Measurements from ENCODE around the gene CCDC3. TPM values are rescaled to one million over a fixed set of nuclear protein-coding genes. Genes with fewer than 3 reads are reported as not detected.

Gene CCDC3
- total and polyA plus RNA-seq, 2 of the 8 experiments (the other 6 are each of a cell fraction or from before 2014, with no cell fraction given), result 3.4 to 3.7 TPM

DNA sequence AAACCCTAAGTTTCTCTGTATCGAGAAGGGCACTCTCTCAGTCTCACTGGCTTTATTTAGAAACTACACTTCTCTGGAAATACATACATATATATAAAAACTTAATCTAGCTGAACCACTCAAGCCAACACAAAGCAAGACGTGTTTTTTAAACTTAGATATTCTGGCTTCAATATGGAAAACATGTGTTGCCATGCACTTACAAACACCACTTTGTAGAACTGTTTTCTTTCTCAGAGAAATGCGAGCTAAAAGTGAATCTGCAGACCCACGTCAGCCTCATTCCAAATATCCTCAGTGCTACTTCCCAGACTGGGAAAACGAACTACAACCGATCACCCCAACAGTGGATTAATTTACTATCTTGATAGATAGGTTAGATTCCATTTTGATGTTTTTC, 1.7 kb downstream of the CCDC3 start (continued):
- TF ChIP-seq, protein P1, sequence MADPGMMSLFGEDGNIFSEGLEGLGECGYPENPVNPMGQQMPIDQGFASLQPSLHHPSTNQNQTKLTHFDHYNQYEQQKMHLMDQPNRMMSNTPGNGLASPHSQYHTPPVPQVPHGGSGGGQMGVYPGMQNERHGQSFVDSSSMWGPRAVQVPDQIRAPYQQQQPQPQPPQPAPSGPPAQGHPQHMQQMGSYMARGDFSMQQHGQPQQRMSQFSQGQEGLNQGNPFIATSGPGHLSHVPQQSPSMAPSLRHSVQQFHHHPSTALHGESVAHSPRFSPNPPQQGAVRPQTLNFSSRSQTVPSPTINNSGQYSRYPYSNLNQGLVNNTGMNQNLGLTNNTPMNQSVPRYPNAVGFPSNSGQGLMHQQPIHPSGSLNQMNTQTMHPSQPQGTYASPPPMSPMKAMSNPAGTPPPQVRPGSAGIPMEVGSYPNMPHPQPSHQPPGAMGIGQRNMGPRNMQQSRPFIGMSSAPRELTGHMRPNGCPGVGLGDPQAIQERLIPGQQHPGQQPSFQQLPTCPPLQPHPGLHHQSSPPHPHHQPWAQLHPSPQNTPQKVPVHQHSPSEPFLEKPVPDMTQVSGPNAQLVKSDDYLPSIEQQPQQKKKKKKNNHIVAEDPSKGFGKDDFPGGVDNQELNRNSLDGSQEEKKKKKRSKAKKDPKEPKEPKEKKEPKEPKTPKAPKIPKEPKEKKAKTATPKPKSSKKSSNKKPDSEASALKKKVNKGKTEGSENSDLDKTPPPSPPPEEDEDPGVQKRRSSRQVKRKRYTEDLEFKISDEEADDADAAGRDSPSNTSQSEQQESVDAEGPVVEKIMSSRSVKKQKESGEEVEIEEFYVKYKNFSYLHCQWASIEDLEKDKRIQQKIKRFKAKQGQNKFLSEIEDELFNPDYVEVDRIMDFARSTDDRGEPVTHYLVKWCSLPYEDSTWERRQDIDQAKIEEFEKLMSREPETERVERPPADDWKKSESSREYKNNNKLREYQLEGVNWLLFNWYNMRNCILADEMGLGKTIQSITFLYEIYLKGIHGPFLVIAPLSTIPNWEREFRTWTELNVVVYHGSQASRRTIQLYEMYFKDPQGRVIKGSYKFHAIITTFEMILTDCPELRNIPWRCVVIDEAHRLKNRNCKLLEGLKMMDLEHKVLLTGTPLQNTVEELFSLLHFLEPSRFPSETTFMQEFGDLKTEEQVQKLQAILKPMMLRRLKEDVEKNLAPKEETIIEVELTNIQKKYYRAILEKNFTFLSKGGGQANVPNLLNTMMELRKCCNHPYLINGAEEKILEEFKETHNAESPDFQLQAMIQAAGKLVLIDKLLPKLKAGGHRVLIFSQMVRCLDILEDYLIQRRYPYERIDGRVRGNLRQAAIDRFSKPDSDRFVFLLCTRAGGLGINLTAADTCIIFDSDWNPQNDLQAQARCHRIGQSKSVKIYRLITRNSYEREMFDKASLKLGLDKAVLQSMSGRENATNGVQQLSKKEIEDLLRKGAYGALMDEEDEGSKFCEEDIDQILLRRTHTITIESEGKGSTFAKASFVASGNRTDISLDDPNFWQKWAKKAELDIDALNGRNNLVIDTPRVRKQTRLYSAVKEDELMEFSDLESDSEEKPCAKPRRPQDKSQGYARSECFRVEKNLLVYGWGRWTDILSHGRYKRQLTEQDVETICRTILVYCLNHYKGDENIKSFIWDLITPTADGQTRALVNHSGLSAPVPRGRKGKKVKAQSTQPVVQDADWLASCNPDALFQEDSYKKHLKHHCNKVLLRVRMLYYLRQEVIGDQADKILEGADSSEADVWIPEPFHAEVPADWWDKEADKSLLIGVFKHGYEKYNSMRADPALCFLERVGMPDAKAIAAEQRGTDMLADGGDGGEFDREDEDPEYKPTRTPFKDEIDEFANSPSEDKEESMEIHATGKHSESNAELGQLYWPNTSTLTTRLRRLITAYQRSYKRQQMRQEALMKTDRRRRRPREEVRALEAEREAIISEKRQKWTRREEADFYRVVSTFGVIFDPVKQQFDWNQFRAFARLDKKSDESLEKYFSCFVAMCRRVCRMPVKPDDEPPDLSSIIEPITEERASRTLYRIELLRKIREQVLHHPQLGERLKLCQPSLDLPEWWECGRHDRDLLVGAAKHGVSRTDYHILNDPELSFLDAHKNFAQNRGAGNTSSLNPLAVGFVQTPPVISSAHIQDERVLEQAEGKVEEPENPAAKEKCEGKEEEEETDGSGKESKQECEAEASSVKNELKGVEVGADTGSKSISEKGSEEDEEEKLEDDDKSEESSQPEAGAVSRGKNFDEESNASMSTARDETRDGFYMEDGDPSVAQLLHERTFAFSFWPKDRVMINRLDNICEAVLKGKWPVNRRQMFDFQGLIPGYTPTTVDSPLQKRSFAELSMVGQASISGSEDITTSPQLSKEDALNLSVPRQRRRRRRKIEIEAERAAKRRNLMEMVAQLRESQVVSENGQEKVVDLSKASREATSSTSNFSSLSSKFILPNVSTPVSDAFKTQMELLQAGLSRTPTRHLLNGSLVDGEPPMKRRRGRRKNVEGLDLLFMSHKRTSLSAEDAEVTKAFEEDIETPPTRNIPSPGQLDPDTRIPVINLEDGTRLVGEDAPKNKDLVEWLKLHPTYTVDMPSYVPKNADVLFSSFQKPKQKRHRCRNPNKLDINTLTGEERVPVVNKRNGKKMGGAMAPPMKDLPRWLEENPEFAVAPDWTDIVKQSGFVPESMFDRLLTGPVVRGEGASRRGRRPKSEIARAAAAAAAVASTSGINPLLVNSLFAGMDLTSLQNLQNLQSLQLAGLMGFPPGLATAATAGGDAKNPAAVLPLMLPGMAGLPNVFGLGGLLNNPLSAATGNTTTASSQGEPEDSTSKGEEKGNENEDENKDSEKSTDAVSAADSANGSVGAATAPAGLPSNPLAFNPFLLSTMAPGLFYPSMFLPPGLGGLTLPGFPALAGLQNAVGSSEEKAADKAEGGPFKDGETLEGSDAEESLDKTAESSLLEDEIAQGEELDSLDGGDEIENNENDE (IDR thresholded peaks at IDR 0.05; ENCODE audit: insufficient replicate concordance, low read length), result no peak
- TF ChIP-seq POLR2A (IDR thresholded peaks at IDR 0.05; ENCODE audit: control extremely low read depth in 1 of 2, low read depth in 2 of 2, low read length in 2 of 2) (no peak), PHF8 (conservative IDR thresholded peaks at IDR 0.05; ENCODE audit: low read depth, low read length) (no peak), KDM1A (IDR thresholded peaks at IDR 0.05; ENCODE audit: borderline replicate concordance, low read length) (no peak), RBBP5 (IDR thresholded peaks at IDR 0.05; ENCODE audit: borderline replicate concordance, low read depth, low read length) (no peak)

All from H1 (cell line).